GM20431 (cell line): Measurements from ENCODE around the gene PHF1.

Experiments
- in situ Hi-C: fragments of 300-500 bp; cut with MseI, MboI; formaldehyde crosslinking; loops from one replicate; pipeline ENCODE4 v1.15.0; 2020; ENCODE audit warnings: low sequenced_read_pairs; ENCODE audit not compliant: unreplicated experiment

PHF1 gene

DNA sequence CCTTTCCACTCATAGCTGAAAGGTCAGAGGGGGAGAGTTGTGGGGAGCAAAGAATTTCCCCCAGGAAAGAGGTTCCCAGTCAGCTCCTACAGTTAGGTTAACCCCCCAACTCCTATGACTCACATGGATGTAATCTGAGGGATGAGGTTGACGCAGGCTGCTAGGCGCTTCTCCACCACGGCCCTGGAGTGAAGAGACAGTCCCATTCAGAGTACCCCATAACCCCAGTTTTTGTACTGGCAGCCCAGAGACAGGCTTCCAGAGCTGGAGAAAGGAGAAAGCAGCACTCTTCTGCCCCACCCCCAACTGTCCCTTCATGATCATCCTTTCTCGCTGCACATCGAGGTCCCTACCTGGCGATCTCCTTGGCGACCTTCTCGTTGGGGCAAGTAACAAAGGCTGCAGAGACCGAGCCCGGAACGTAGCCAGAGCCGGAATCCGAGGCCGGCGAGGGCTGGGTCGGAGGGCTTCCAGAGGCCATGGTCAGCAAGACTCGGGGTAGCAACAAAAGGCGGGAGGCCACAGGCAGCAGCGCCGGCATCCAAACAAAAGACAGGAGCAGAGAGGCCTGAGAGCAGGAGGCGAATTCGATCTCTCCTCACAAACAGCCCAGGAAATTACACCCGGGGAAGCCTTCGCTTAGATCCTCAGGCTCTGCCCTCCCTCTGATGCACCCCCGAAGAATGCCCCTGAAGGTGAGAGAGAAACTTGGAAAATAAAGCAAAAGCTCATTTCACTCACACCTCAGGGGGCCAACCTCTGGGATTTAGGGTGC, 6.5 kb downstream of the PHF1 start:
- in situ Hi-C loops, result no loop called here

DNA sequence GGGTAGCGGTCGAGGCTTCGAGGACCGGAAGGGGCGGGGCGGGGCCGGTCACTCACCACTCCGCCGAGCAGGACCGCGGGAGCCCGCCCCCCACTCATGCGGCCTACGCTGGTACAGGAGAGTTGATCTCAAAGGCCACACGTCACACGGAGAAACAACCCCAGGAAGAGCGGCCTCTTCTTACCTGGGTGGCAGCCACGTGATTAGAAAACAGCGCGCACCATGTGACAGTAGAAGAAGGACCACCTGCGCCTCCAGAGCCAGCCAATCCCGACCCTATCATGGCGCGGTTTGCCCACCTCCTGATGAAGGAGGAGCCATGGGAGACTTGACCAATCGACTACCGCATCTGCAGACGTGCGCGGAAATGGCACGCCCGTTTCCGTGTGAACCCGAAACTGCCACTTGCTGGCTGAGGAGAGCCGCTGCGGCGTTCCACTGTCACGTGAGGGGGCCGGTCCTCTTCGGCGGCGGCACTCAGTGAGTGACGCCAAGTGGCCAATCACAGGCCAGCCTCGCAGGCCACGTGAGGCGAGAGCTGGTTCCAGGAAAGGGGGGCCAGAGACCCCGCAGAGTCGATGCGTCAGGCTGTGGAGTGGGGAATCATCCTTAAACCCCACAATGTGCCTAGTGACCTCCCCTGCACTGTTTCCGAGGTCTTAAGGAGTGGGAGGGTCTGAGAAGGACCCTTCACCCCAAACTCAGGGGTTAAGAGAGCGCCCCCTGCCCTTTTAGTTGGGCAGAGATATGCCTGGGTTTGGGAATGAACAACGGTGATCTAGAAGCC, 7.3 kb downstream of the PHF1 start, which contains the start of gene CUTA:
Gene CUTA, minus strand, starts transcription at position 205 of the 787 bp plus-strand sequence. Its CDS starts 107 bp downstream, at position 98.
- in situ Hi-C loops, result no loop called here

GRCh38 chr6:33418690-33419291, 8.0 kb downstream of the PHF1 start:
- in situ Hi-C loops, result no loop called here

- in situ Hi-C loops, result no loop called here
These were observed 9.0 kb downstream of the PHF1 start, which contains the start of gene SYNGAP1 for GRCh38 chr6:33419580-33420490. SYNGAP1 (plus strand) TSS chr6:33420065; CDS start chr6:33420265, 200 bp downstream.

- in situ Hi-C loops, result no loop called here
These were observed 9.9 kb downstream of the PHF1 start for GRCh38 chr6:33420491-33421343.

GRCh38 chr6:33421344-33421643, 10.5 kb downstream of the PHF1 start:
- in situ Hi-C loops, result no loop called here

DNA sequence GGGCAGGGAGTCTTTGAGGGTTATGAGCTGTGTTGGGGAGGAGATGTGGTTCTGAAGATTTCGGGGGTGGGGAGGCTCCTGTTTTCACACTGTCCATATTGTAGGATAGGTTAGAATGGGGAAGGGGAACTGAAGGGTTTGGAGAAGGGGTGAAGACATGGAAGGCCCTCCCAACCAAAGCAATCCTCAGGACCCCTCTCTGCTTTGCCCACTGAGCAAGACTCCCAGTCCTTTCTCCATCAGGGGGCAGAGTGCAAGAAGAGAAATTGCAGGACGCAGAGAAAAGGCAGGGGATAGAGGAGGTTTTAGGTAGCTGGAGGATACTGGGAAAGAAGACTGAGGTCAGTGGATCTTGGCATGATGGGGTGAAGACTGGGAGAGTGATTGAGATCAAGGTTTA, 13.0 kb downstream of the PHF1 start:
- in situ Hi-C loops, result no loop called here

DNA sequence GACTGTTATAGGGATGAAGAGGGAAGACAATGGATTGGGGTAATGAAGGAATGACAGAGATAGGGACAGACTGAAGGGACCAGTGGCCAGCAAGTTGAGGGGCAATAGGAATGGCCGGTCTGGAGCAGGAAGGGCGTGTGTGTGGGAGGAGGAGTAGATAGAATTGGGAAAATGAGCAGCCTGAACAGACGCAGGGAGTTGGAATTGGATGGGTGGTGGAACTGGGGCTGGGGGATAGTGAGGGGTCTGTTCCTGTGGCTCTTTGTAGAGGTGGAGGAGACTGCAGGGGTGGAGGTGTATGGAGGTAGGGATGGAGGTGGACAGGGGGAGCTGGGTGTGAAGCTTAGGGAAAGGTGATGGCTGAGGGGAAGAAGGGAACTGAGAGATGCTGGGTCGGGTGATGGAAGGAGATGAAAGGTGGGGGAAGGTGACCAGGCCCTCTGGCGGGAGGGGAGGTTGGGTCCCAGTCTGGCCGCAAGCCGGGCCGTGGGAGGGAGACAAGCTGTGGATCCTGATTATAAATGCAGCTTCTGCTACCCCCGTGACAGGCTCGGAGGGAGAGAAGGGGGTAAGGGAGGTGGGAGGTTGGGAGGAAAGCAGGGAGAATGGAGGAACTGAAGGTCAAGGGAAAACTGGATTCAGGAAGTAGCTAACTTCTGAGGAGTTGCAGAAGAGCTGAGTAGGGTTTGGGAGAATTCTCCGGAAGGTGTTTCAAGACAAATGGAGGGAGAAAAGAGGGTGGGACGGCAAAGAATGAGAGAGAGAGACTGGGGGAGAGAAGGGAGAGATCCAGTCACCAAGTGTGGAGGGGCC, 14.2 kb downstream of the PHF1 start:
- in situ Hi-C loops, result no loop called here

GRCh38 chr6:33425668-33426577, 15.1 kb downstream of the PHF1 start:
- in situ Hi-C loops, result no loop called here

GRCh38 chr6:33426590-33427511, 16.0 kb downstream of the PHF1 start:
- in situ Hi-C loops, result no loop called here

DNA sequence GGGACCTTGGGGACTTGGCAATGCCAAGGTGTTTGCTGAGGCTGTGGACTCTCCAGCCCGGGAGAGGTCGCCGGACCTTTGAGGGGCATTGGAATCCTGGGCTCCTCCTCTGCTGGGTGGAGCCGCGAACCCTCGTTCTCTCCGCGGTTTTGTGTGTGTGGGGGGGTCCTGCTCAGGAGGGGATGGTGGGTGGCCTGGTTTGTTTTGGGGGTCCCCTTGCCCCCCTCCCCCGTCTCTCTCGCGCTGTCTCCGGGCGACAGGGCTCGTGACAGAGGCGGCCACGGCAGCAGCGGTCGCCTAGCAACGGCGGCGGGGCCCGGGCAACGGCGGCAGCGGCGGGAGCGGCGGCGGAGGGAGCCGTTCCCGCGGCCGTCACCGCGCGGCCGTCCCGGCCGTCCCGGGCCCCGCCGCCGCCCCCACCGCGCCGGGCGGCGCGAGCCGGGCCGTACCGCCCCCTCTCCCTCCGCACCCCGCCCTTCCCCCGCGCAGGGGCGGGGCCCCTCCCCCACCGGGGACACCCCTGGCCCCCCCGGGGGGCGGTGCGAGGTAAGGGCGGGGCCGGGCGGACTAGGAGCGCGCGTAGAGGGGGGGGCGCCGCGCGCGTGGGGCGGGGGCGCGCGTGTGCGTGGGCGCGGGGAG, 16.9 kb downstream of the PHF1 start:
- in situ Hi-C loops, result no loop called here

- in situ Hi-C loops, result no loop called here
These were observed 17.6 kb downstream of the PHF1 start for GRCh38 chr6:33428224-33428965.

DNA sequence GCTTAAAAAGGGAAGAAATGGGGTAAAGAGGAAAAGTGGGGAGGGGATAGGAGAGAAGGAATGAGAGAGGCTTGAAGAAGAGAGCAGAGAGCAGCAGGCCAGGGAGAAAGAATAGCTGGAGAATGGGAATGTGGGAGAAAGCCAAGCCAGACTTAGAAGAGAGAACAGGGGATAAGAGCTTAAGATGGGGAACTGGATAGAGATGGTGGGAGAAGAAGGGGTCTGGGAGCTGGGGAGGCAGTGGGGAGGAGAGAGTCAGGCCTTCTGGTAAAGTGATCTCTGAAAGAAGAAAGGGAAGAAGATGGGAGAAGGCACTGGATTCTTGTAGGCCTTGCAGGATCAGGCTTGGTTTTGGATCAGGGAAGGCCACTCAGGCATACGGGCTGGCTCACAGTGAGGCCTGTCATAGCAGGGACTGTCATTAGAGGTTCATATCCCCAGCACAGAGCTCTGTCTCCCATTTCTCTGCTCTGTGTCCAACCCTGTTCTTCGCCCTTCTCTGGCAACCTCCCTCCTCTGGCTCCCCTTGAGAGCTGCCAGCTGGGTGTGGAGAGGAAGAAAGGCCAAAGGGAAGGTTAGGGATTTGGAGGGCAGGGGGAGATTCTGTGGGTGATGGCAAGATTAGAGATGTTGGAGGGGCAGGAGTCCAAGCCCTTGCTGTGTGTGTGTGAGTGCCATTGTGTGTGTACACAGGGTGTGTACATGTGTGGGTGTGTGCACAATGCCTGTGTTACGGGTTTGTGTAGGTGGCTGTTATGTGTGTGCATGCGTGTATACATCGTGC, 18.3 kb downstream of the PHF1 start:
- in situ Hi-C loops, result no loop called here

GRCh38 chr6:33429750-33430052, 18.9 kb downstream of the PHF1 start:
- in situ Hi-C loops, result no loop called here

GRCh38 chr6:33430334-33430733, 19.5 kb downstream of the PHF1 start:
- in situ Hi-C loops, result no loop called here
